PC-3 (cell line): Measurements from ENCODE around the gene SFMBT2. TPM values are rescaled to one million over a fixed set of nuclear protein-coding genes. Genes with fewer than 3 reads are reported as not detected.
A peak's percentile ranks its signal among the peaks of the same experiment; 100 is the strongest.

Experiments
- ATAC-seq: fragments of 200-7000 bp; cut with Tn5 transposase; 2 replicates; pipeline ENCODE4 v1.9.1; 2020; ENCODE audit warnings: mild to moderate bottlenecking, moderate library complexity
- BruUV-seq: library from RNA; stranded (reverse); fragments of 400-500 nt; replicated peaks from 2 replicates; lab custom pipeline; 2021; lab: Mats Ljungman, UMichigan
- CTCF ChIA-PET: fragments of 300-600 bp; sonication (Branson Sonifier 250); formaldehyde crosslinking; loops from one replicate; lab custom pipeline; 2022; ENCODE audit warnings: antibody characterized with exemption; lab: Charles Lee
- POLR2A ChIA-PET: fragments of 300-600 bp; sonication (Branson Sonifier 250); formaldehyde crosslinking; loops from one replicate; lab custom pipeline; 2022; ENCODE audit warnings: antibody characterized with exemption; ENCODE audit not compliant: unreplicated experiment; lab: Charles Lee
- DNase-seq: peaks from one replicate; pipeline ENCODE4 v3.0.0-alpha.2; 2015
- H2AFZ ChIP-seq: fragments of 300-600 bp; sonication (generic); 2 replicates; pipeline ENCODE4 v1.6.0; 2016; ENCODE audit warnings: antibody characterized with exemption, low read length
- H3F3A ChIP-seq: fragments of 300-600 bp; sonication (generic); one replicate; pipeline ENCODE4 v1.6.0; 2017; ENCODE audit warnings: antibody characterized with exemption, low read length, control low read depth, mild to moderate bottlenecking; ENCODE audit not compliant: unreplicated experiment
- H3K27ac ChIP-seq: fragments of 300-600 bp; sonication (generic); 2 replicates; pipeline ENCODE4 v1.5.1; 2016; ENCODE audit warnings: mild to moderate bottlenecking, low read length
- H3K27me3 ChIP-seq: fragments of 300-600 bp; sonication (generic); 2 replicates; pipeline ENCODE4 v1.6.1; 2016; ENCODE audit warnings: low read length, mixed read lengths
- H3K36me3 ChIP-seq: fragments of 300-600 bp; sonication (generic); 2 replicates; pipeline ENCODE4 v1.6.1; 2016; ENCODE audit warnings: low read depth, mixed run types, low read length, mixed read lengths
- H3K4me1 ChIP-seq: fragments of 300-600 bp; sonication (generic); 2 replicates; pipeline ENCODE4 v1.5.1; 2016; ENCODE audit warnings: low read length; ENCODE audit not compliant: insufficient read depth
- H3K4me2 ChIP-seq: fragments of 300-600 bp; sonication (generic); 2 replicates; pipeline ENCODE4 v1.6.0; 2016; ENCODE audit warnings: low read length
- H3K4me3 ChIP-seq: fragments of 300-600 bp; sonication (generic); 2 replicates; pipeline ENCODE4 v1.5.1; 2016; ENCODE audit warnings: mild to moderate bottlenecking, low read length, mixed read lengths
- H3K79me2 ChIP-seq: fragments of 300-600 bp; sonication (generic); 2 replicates; pipeline ENCODE4 v1.6.1; 2017; ENCODE audit warnings: low read length, mixed read lengths
- H3K9ac ChIP-seq: fragments of 300-600 bp; sonication (generic); 2 replicates; pipeline ENCODE4 v1.6.0; 2016; ENCODE audit warnings: mild to moderate bottlenecking, low read length
- H3K9me2 ChIP-seq: fragments of 300-600 bp; sonication (generic); replicated peaks from 2 replicates; pipeline ENCODE4 v1.6.1; 2016; ENCODE audit warnings: mixed run types, low read length, mixed read lengths
- H3K9me3 ChIP-seq: fragments of 300-600 bp; sonication (generic); 2 replicates; pipeline ENCODE4 v1.6.1; 2016; ENCODE audit warnings: low read length, mixed read lengths
- H4K20me1 ChIP-seq: fragments of 300-600 bp; sonication (generic); 2 replicates; pipeline ENCODE4 v1.6.1; 2016; ENCODE audit warnings: low read length, mixed read lengths
- EZH2 ChIP-seq: fragments of 300-600 bp; sonication (generic); IDR thresholded peaks from one replicate; pipeline ENCODE4 v1.6.1; 2017; ENCODE audit warnings: antibody characterized with exemption, mild to moderate bottlenecking, low read length; ENCODE audit not compliant: unreplicated experiment
- EZH2phosphoT487 ChIP-seq: fragments of 300-600 bp; sonication (generic); IDR thresholded peaks from 2 replicates; pipeline ENCODE4 v1.6.1; 2018; ENCODE audit warnings: mild to moderate bottlenecking, antibody characterized with exemption, low read length, borderline replicate concordance
- intact Hi-C: fragments of 100-400 bp; cut with micrococcal nuclease; formaldehyde crosslinking; loops from 2 replicates; pipeline ENCODE4 v1.9.0; 2023
- total RNA-seq: library from RNA; depleted of rRNA; stranded (reverse); fragments of >200 nt; gene quantifications from 2 replicates; pipeline ENCODE4 v1.2.3, GENCODE V29; 2014
- TF ChIP-seq, protein P1 (sequence below): fragments of 300-600 bp; sonication (generic); conservative IDR thresholded peaks from 2 replicates; pipeline ENCODE4 v1.5.1; 2017; ENCODE audit warnings: antibody characterized with exemption, low read depth, mild to moderate bottlenecking, low read length

The SFMBT2 gene
- total RNA-seq, 1 experiment from 2014 or later, result 1.9 TPM

DNA sequence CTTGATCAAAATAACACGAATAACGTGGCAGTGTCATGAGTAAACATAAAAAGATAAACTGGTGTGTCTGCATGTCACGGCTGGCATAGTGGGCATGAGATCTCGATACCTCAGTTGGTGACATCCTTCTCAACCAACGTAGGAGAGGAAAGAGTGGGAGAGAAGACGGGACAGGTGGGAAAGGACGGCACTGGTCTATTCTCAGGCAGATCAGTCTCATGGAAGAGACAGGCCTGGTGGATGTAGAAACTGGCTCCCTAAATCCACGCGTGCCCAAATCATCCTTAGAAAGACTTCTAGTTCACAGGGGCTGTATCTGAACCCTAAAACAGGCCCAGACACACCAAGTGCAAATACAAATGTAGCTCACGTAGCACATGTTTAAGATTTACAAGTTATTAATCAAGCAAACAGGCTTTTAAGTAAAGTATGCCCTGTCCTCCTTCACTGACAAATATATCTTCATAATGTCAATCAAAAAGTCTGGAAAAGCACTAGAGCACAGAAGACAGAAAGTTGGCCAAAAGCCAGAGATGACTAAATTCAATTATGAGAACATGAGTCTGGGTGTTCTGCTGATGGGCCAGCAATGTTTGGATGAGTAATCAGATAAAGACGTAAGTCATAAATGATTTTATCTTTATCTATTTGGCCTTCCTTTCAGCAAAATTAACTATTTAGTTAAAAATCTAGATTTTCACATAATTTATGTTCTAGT is 56.3 kb downstream of the SFMBT2 start:
- ChIA-PET POLR2A (no interaction called here), CTCF (no interaction called here)
- ATAC-seq, result peak; percentile 84
- Histone ChIP-seq H3K79me2 (no peaks in the 10 kb centered on the region), H3K4me2 (peak overlapping the region; percentile 53), H4K20me1 (no peaks in the 10 kb centered on the region), H3K36me3 (no peaks in the 10 kb centered on the region), H3K27ac (peak overlapping the region; percentile 78), H3K4me3 (no peak overlapping the region), H3K9me3 (no peaks in the 10 kb centered on the region), H3K27me3 (no peaks in the 10 kb centered on the region), H3K9ac (peak overlapping the region; percentile 50), H3K4me1 (peaks cover 9% of the 10 kb centered on the region), H2AFZ (no peak overlapping the region), H3K9me2 (no peaks in the 10 kb centered on the region), H3F3A (no peaks in the 10 kb centered on the region)
- no TSS peak for BruUV-seq
- TF ChIP-seq EZH2, result no peak
- TF ChIP-seq EZH2phosphoT487, result no peak
- TF ChIP-seq, protein P1, sequence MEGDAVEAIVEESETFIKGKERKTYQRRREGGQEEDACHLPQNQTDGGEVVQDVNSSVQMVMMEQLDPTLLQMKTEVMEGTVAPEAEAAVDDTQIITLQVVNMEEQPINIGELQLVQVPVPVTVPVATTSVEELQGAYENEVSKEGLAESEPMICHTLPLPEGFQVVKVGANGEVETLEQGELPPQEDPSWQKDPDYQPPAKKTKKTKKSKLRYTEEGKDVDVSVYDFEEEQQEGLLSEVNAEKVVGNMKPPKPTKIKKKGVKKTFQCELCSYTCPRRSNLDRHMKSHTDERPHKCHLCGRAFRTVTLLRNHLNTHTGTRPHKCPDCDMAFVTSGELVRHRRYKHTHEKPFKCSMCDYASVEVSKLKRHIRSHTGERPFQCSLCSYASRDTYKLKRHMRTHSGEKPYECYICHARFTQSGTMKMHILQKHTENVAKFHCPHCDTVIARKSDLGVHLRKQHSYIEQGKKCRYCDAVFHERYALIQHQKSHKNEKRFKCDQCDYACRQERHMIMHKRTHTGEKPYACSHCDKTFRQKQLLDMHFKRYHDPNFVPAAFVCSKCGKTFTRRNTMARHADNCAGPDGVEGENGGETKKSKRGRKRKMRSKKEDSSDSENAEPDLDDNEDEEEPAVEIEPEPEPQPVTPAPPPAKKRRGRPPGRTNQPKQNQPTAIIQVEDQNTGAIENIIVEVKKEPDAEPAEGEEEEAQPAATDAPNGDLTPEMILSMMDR, result no peak
- intact Hi-C loops, result loop anchor here (1.0 kb wide), 1 partner anchor 20 kb away; no protein-coding TSS in a partner anchor
- DNase-seq, result peak; percentile 92

DNA sequence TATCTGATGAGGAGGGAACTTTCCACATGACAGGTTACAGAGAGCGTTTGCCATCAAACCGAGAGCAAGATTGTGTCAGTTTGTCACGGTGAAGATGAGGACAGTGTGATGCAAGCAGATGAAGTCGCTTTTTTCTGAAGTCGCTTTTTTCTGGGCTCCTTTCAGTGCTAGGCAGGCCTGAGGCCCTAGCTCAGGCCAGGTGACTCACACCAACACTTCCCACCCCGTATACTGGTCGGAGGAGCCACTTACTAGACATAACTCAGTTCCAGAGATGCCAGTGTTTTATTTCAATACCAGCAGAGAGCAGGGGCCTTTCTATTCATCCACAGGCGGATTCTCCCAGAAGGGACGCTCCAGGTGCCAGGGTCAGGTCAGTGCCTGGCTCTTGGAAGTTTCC is 58.9 kb downstream of the SFMBT2 start:
- no peaks in the 10 kb centered on the region for H3K9me2 ChIP-seq
- H3K9ac ChIP-seq, result no peak overlapping the region
- H3K9me3 ChIP-seq, result no peaks in the 10 kb centered on the region
- H4K20me1 ChIP-seq, result no peaks in the 10 kb centered on the region
- peaks cover 9% of the 10 kb centered on the region for H3K4me1 ChIP-seq
- H3K4me3 ChIP-seq, result no peak overlapping the region
- DNase-seq, result peak; percentile 15
- H3K79me2 ChIP-seq, result no peaks in the 10 kb centered on the region
- POLR2A ChIA-PET, result no interaction called here
- no TSS peak for BruUV-seq
- H2AFZ ChIP-seq, result no peak overlapping the region
- peak; percentile 37; the same call in 1 of the 2 replicates for ATAC-seq
- CTCF ChIA-PET, result no interaction called here
- TF ChIP-seq EZH2phosphoT487 (no peak), EZH2 (no peak)
- TF ChIP-seq, protein P1, result no peak
- no peak overlapping the region for H3K4me2 ChIP-seq
- no peaks in the 10 kb centered on the region for H3K27me3 ChIP-seq
- no peaks in the 10 kb centered on the region for H3K36me3 ChIP-seq
- no peaks in the 10 kb centered on the region for H3F3A ChIP-seq
- no peak overlapping the region for H3K27ac ChIP-seq
- intact Hi-C loops, result no loop called here

DNA sequence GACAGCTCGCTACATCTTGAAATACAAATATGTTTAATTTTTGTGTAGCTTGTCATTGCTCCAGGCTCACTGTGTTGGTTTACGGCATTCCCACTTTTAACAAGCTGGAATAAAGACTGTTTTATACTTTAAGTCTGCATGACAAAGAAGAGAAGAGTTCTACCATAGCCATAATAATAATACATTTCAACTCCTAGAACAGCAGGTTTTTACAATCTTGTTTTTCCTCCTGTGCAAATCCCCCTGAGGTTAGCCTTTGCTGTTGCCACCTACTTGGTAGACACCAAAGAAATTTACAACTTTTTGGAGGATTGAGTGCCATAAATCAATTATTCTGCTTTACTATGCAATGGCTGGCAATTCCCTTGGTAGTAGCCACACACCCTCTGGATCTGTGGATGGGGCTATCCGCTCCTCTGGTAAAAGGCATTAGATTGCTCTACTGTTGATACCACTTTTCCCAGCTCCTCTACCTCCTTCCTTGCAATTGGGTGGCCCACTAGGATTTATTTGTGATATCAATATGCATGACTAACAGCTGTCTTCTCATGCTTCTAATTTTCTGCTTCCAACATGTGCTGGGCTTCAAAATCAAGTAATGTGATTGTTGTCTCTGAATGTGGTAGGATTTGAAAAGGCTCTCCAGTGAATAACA is 60.2 kb downstream of the SFMBT2 start:
- H3K4me3 ChIP-seq, result no peak overlapping the region
- intact Hi-C loops, result no loop called here
- H3K4me1 ChIP-seq, result peaks cover 9% of the 10 kb centered on the region
- no peaks in the 10 kb centered on the region for H3F3A ChIP-seq
- H3K36me3 ChIP-seq, result no peaks in the 10 kb centered on the region
- no peaks in the 10 kb centered on the region for H3K9me3 ChIP-seq
- BruUV-seq, result no TSS peak
- CTCF ChIA-PET, result interaction anchor here (0.6 kb wide), 1 partner anchor 123 kb away, joined by 3 read pairs; no protein-coding TSS in a partner anchor
- H4K20me1 ChIP-seq, result no peaks in the 10 kb centered on the region
- no peaks in the 10 kb centered on the region for H3K27me3 ChIP-seq
- H3K4me2 ChIP-seq, result no peak overlapping the region
- H3K9me2 ChIP-seq, result no peaks in the 10 kb centered on the region
- H3K27ac ChIP-seq, result no peak overlapping the region
- ATAC-seq, result no peak
- TF ChIP-seq, protein P1, result no peak
- TF ChIP-seq EZH2phosphoT487 (no peak), EZH2 (no peak)
- no peak for DNase-seq
- POLR2A ChIA-PET, result no interaction called here
- no peaks in the 10 kb centered on the region for H3K79me2 ChIP-seq
- H3K9ac ChIP-seq, result no peak overlapping the region
- no peak overlapping the region for H2AFZ ChIP-seq
